ENCODE data around the gene VPS13D. TPM values are rescaled to one million over a fixed set of nuclear protein-coding genes. Genes with fewer than 3 reads are reported as not detected.

The VPS13D gene
- polyA plus RNA-seq, 1 experiment, result 22.3 TPM

- no peaks in the 10 kb centered on the region for H3K27me3 ChIP-seq (ENCODE audit: control insufficient read depth, insufficient read depth, low read length)
- POLR2A ChIA-PET, result no interaction called here
- TF ChIP-seq CTCF (IDR thresholded peaks at IDR 0.05; ENCODE audit: insufficient read depth, low read depth, low read length), result no peak
- CTCF ChIA-PET, result interaction anchor here (1.0 kb wide), 1 partner anchor 10 kb away, joined by 3 read pairs; no protein-coding TSS in a partner anchor
- H3K4me3 ChIP-seq (ENCODE audit: low read depth, low read length), result no peak overlapping the region
- no peak for DNase-seq (ENCODE audit: low read depth)
- H3K36me3 ChIP-seq (ENCODE audit: control insufficient read depth, insufficient read depth, low read length), result peaks cover 1% of the 10 kb centered on the region; the same call in 1 of the 2 replicates
Measured at GRCh38 chr1:12496154-12496961, 266.5 kb downstream of the VPS13D start.

GRCh38 chr1:12499539-12500240 is 269.9 kb downstream of the VPS13D start:
- DNase-seq (ENCODE audit: low read depth), result no peak
- TF ChIP-seq CTCF (IDR thresholded peaks at IDR 0.05; ENCODE audit: insufficient read depth, low read depth, low read length), result no peak
- ChIA-PET CTCF (interaction anchor here (0.9 kb wide), 1 partner anchor 16 kb away, joined by 3 read pairs; no protein-coding TSS in a partner anchor), POLR2A (no interaction called here)
- Histone ChIP-seq H3K4me3 (ENCODE audit: low read depth, low read length) (no peak overlapping the region), H3K27me3 (ENCODE audit: control insufficient read depth, insufficient read depth, low read length) (no peaks in the 10 kb centered on the region), H3K36me3 (ENCODE audit: control insufficient read depth, insufficient read depth, low read length) (peaks cover 7% of the 10 kb centered on the region; the same call in 1 of the 2 replicates)

- peaks cover 6% of the 10 kb centered on the region; the same call in 1 of the 2 replicates for H3K36me3 ChIP-seq (ENCODE audit: control insufficient read depth, insufficient read depth, low read length)
- POLR2A ChIA-PET, result no interaction called here
- H3K27me3 ChIP-seq (ENCODE audit: control insufficient read depth, insufficient read depth, low read length), result no peaks in the 10 kb centered on the region
- TF ChIP-seq CTCF (IDR thresholded peaks at IDR 0.05; ENCODE audit: insufficient read depth, low read depth, low read length), result no peak
- H3K4me3 ChIP-seq (ENCODE audit: low read depth, low read length), result no peak overlapping the region
- CTCF ChIA-PET, result interaction anchor here (0.9 to 1.5 kb wide), 4 partner anchors 10 to 27 kb away, joined by 3 to 8 read pairs (median 4); no protein-coding TSS in a partner anchor
- no peak for DNase-seq (ENCODE audit: low read depth)
Measured at GRCh38 chr1:12501661-12502060, 271.8 kb downstream of the VPS13D start.

GRCh38 chr1:12502336-12503109 is 272.7 kb downstream of the VPS13D start:
- DNase-seq (ENCODE audit: low read depth), result no peak
- H3K4me3 ChIP-seq (ENCODE audit: low read depth, low read length), result no peak overlapping the region
- peaks cover 6% of the 10 kb centered on the region; the same call in 1 of the 2 replicates for H3K36me3 ChIP-seq (ENCODE audit: control insufficient read depth, insufficient read depth, low read length)
- TF ChIP-seq CTCF (IDR thresholded peaks at IDR 0.05; ENCODE audit: insufficient read depth, low read depth, low read length), result no peak
- H3K27me3 ChIP-seq (ENCODE audit: control insufficient read depth, insufficient read depth, low read length), result no peaks in the 10 kb centered on the region
- ChIA-PET POLR2A (no interaction called here), CTCF (interaction anchor here (0.9 to 1.5 kb wide), 4 partner anchors 9 to 26 kb away, joined by 3 to 8 read pairs (median 4); no protein-coding TSS in a partner anchor)
